Mucosa of rectum (tissue), 2 donors: ENCODE results near the gene SPC25.

Experiments used
- H3K27ac ChIP-seq, 2 donors: one replicate each; pipeline ENCODE4 v1.7.0; 2013; ENCODE audit warnings: inconsistent platforms in 2 of 2, low read depth in 2 of 2, low read length in 2 of 2
- H3K27me3 ChIP-seq, 2 donors: one replicate each; pipeline ENCODE4 v1.7.0; 2013; ENCODE audit warnings: low read length in 2 of 2; ENCODE audit not compliant: control insufficient read depth in 2 of 2, insufficient read depth in 2 of 2
- H3K36me3 ChIP-seq, 2 donors: one replicate each; pipeline ENCODE4 v1.7.0; 2013; ENCODE audit warnings: low read length in 2 of 2; ENCODE audit not compliant: control insufficient read depth in 2 of 2, insufficient read depth in 2 of 2
- H3K4me1 ChIP-seq, 2 donors: one replicate each; pipeline ENCODE4 v1.7.0; 2013; ENCODE audit warnings: low read length in 2 of 2, mild to moderate bottlenecking in 1 of 2; ENCODE audit not compliant: control insufficient read depth in 2 of 2, insufficient read depth in 2 of 2
- H3K4me3 ChIP-seq, 2 donors: one replicate each; pipeline ENCODE4 v1.7.0; 2013; ENCODE audit warnings: low read length in 2 of 2
- H3K9ac ChIP-seq, 2 donors: one replicate each; pipeline ENCODE4 v1.7.0; 2013; ENCODE audit warnings: low read length in 2 of 2, low read depth in 1 of 2, mild to moderate bottlenecking in 1 of 2
- H3K9me3 ChIP-seq, 2 donors: one replicate each; pipeline ENCODE4 v1.7.0; 2013; ENCODE audit warnings: low read length in 2 of 2; ENCODE audit not compliant: control insufficient read depth in 2 of 2
- donor health status: healthy.
- donor health status: Normal muscosa, but diverticular disease.

Gene SPC25

GRCh38 chr2:168851674-168852320, 38.4 kb downstream of the SPC25 start:
- no peaks in the 10 kb centered on the region for H3K4me1 ChIP-seq
- no peak overlapping the region for H3K9ac ChIP-seq
- H3K4me3 ChIP-seq: no peak overlapping the region
- no peaks in the 10 kb centered on the region for H3K27me3 ChIP-seq
- no peaks in the 10 kb centered on the region for H3K9me3 ChIP-seq
- H3K36me3 ChIP-seq: peaks cover 23 to 29% of the 10 kb centered on the region in 2 donors
- no peak overlapping the region for H3K27ac ChIP-seq

- Histone ChIP-seq H3K36me3 (peaks cover 20 to 31% of the 10 kb centered on the region in 2 donors), H3K4me3 (no peak overlapping the region), H3K27me3 (no peaks in the 10 kb centered on the region), H3K27ac (no peak overlapping the region), H3K9ac (no peak overlapping the region), H3K9me3 (no peaks in the 10 kb centered on the region), H3K4me1 (no peaks in the 10 kb centered on the region)
Measured at GRCh38 chr2:168850846-168851245, 39.4 kb downstream of the SPC25 start.

- no peak overlapping the region for H3K27ac ChIP-seq
- no peaks in the 10 kb centered on the region for H3K9me3 ChIP-seq
- H3K4me1 ChIP-seq: no peaks in the 10 kb centered on the region
- no peak overlapping the region for H3K9ac ChIP-seq
- H3K4me3 ChIP-seq: no peak overlapping the region
- no peaks in the 10 kb centered on the region for H3K27me3 ChIP-seq
- peaks cover 22 to 35% of the 10 kb centered on the region in 2 donors for H3K36me3 ChIP-seq
Measured at GRCh38 chr2:168849610-168850009, 40.6 kb downstream of the SPC25 start.

- Histone ChIP-seq H3K27ac (no peak overlapping the region), H3K4me1 (no peaks in the 10 kb centered on the region), H3K9ac (no peak overlapping the region), H3K4me3 (no peak overlapping the region), H3K27me3 (no peaks in the 10 kb centered on the region), H3K9me3 (no peaks in the 10 kb centered on the region), H3K36me3 (peaks cover 18 to 30% of the 10 kb centered on the region in 2 donors)
Measured at GRCh38 chr2:168848225-168848624, 42.0 kb downstream of the SPC25 start.

- H3K36me3 ChIP-seq: peaks cover 5 to 22% of the 10 kb centered on the region in 2 donors
- H3K4me1 ChIP-seq: no peaks in the 10 kb centered on the region
- no peaks in the 10 kb centered on the region for H3K9me3 ChIP-seq
- no peaks in the 10 kb centered on the region for H3K27me3 ChIP-seq
- no peak overlapping the region for H3K4me3 ChIP-seq
- H3K27ac ChIP-seq: no peak overlapping the region
- no peak overlapping the region for H3K9ac ChIP-seq
Measured at GRCh38 chr2:168843253-168843652, 47.0 kb downstream of the SPC25 start.

- Histone ChIP-seq H3K9me3 (no peaks in the 10 kb centered on the region), H3K9ac (no peak overlapping the region), H3K4me1 (no peaks in the 10 kb centered on the region), H3K36me3 (peaks cover 10 to 20% of the 10 kb centered on the region in 2 donors), H3K27ac (no peak overlapping the region), H3K4me3 (no peak overlapping the region), H3K27me3 (no peaks in the 10 kb centered on the region)
Measured at GRCh38 chr2:168841445-168841844, 48.8 kb downstream of the SPC25 start.

- Histone ChIP-seq H3K4me3 (no peak overlapping the region), H3K9ac (no peak overlapping the region), H3K36me3 (peaks cover 31 to 33% of the 10 kb centered on the region in 2 donors), H3K9me3 (no peaks in the 10 kb centered on the region), H3K27ac (no peak overlapping the region), H3K4me1 (no peaks in the 10 kb centered on the region), H3K27me3 (no peaks in the 10 kb centered on the region)
Measured at GRCh38 chr2:168835969-168836368, 54.3 kb downstream of the SPC25 start.

GRCh38 chr2:168831662-168832061, 58.6 kb downstream of the SPC25 start:
- Histone ChIP-seq H3K27me3 (no peaks in the 10 kb centered on the region), H3K27ac (no peak overlapping the region), H3K9me3 (no peaks in the 10 kb centered on the region), H3K4me3 (no peak overlapping the region), H3K9ac (no peak overlapping the region), H3K4me1 (no peaks in the 10 kb centered on the region), H3K36me3 (peaks cover 28 to 50% of the 10 kb centered on the region in 2 donors)

- Histone ChIP-seq H3K36me3 (peaks cover 23 to 49% of the 10 kb centered on the region in 2 donors), H3K9me3 (no peaks in the 10 kb centered on the region), H3K9ac (no peak overlapping the region), H3K4me3 (no peak overlapping the region), H3K27me3 (no peaks in the 10 kb centered on the region), H3K4me1 (no peaks in the 10 kb centered on the region), H3K27ac (no peak overlapping the region)
Measured at GRCh38 chr2:168830958-168831357, 59.3 kb downstream of the SPC25 start.

GRCh38 chr2:168825126-168825525, 65.1 kb downstream of the SPC25 start:
- H3K27ac ChIP-seq: no peak overlapping the region
- no peaks in the 10 kb centered on the region for H3K27me3 ChIP-seq
- no peaks in the 10 kb centered on the region for H3K4me1 ChIP-seq
- peaks cover 4 to 22% of the 10 kb centered on the region in 2 donors for H3K36me3 ChIP-seq
- no peak overlapping the region for H3K4me3 ChIP-seq
- no peaks in the 10 kb centered on the region for H3K9me3 ChIP-seq
- H3K9ac ChIP-seq: no peak overlapping the region
